SK-N-SH treated with all-trans-retinoic acid at 6 μM for 48 hours (cell line): ENCODE results near the gene TRAPPC1.

Source experiments
- ATAC-seq: fragments of 200-7000 bp; cut with Tn5 transposase; 3 replicates; pipeline ENCODE4 v1.9.1; 2020; ENCODE audit warnings: mild to moderate bottlenecking, moderate library complexity
- ARNTL ChIP-seq: fragments of 450-650 bp; formaldehyde crosslinking; IDR thresholded peaks from 2 replicates; pipeline ENCODE4 v1.5.0; 2020; ENCODE audit warnings: low read depth, mild to moderate bottlenecking, moderate library complexity, borderline replicate concordance
- BACH2 ChIP-seq: fragments of 250-450 bp; sonication (Bioruptor Pico); IDR thresholded peaks from 2 replicates; pipeline ENCODE4 v1.9.0; 2021; ENCODE audit warnings: mild to moderate bottlenecking, borderline replicate concordance
- CREB5 ChIP-seq: fragments of 250-450 bp; sonication (Bioruptor Pico); IDR thresholded peaks from 2 replicates; pipeline ENCODE4 v1.5.1; 2020; ENCODE audit warnings: low read depth, mild to moderate bottlenecking, moderate library complexity
- CSDC2 ChIP-seq: fragments of 250-450 bp; sonication (Bioruptor Pico); IDR thresholded peaks from 2 replicates; pipeline ENCODE4 v1.5.0; 2020; ENCODE audit warnings: mild to moderate bottlenecking, moderate library complexity
- CSRNP3 ChIP-seq: fragments of 250-450 bp; sonication (Bioruptor Pico); IDR thresholded peaks from 2 replicates; pipeline ENCODE4 v1.5.1; 2021; ENCODE audit warnings: mild to moderate bottlenecking, moderate library complexity
- GLIS3 ChIP-seq: fragments of 250-450 bp; sonication (Bioruptor Pico); IDR thresholded peaks from 2 replicates; pipeline ENCODE4 v1.5.0; 2020; ENCODE audit warnings: mild to moderate bottlenecking, moderate library complexity
- ISL1 ChIP-seq: fragments of 250-450 bp; sonication (Bioruptor Pico); IDR thresholded peaks from 2 replicates; pipeline ENCODE4 v2.1.2; 2022; ENCODE audit warnings: mild to moderate bottlenecking, moderate library complexity
- OSR1 ChIP-seq: fragments of 250-450 bp; sonication (Bioruptor Pico); IDR thresholded peaks from 2 replicates; pipeline ENCODE4 v1.8.0; 2022; ENCODE audit warnings: moderate library complexity, mild to moderate bottlenecking, inconsistent platforms
- PATZ1 ChIP-seq: fragments of 250-450 bp; sonication (Bioruptor Pico); IDR thresholded peaks from 2 replicates; pipeline ENCODE4 v1.8.0; 2020; ENCODE audit warnings: mild to moderate bottlenecking, moderate library complexity, borderline replicate concordance
- POU6F1 ChIP-seq: fragments of 250-450 bp; sonication (Bioruptor Pico); IDR thresholded peaks from 2 replicates; pipeline ENCODE4 v1.8.0; 2021; ENCODE audit warnings: low read depth, mild to moderate bottlenecking, moderate library complexity, borderline replicate concordance
- PPARA ChIP-seq: fragments of 250-450 bp; sonication (Bioruptor Pico); IDR thresholded peaks from 2 replicates; pipeline ENCODE4 v1.5.0; 2020; ENCODE audit warnings: mild to moderate bottlenecking, borderline replicate concordance
- RARB ChIP-seq: fragments of 250-450 bp; sonication (Bioruptor Pico); IDR thresholded peaks from 2 replicates; pipeline ENCODE4 v1.8.0; 2021; ENCODE audit warnings: mild to moderate bottlenecking, moderate library complexity
- TCF4 ChIP-seq: fragments of 250-450 bp; sonication (Bioruptor Pico); IDR thresholded peaks from 2 replicates; pipeline ENCODE4 v1.8.0; 2021; ENCODE audit warnings: mild to moderate bottlenecking, moderate library complexity, borderline replicate concordance
- TOX ChIP-seq: fragments of 250-450 bp; sonication (Bioruptor Pico); IDR thresholded peaks from 2 replicates; pipeline ENCODE4 v1.8.0; 2021; ENCODE audit warnings: mild to moderate bottlenecking, moderate library complexity, borderline replicate concordance
- ZC3H10 ChIP-seq: fragments of 250-450 bp; sonication (Bioruptor Pico); IDR thresholded peaks from 2 replicates; pipeline ENCODE4 v1.5.1; 2021; ENCODE audit warnings: mild to moderate bottlenecking, moderate library complexity
- ZFP3 ChIP-seq: fragments of 250-450 bp; sonication (Bioruptor Pico); IDR thresholded peaks from 2 replicates; pipeline ENCODE4 v1.5.0; 2020; ENCODE audit warnings: mild to moderate bottlenecking, moderate library complexity
- ZFP30 ChIP-seq: fragments of 450-650 bp; formaldehyde crosslinking; IDR thresholded peaks from 2 replicates; pipeline ENCODE4 v1.5.0; 2022; ENCODE audit warnings: mild to moderate bottlenecking, moderate library complexity
- ZNF565 ChIP-seq: fragments of 450-650 bp; formaldehyde crosslinking; conservative IDR thresholded peaks from 2 replicates; pipeline ENCODE4 v1.5.0; 2020; ENCODE audit warnings: low read depth, mild to moderate bottlenecking, moderate library complexity
- ZNF70 ChIP-seq: fragments of 450-650 bp; formaldehyde crosslinking; IDR thresholded peaks from 2 replicates; pipeline ENCODE4 v1.5.0; 2020; ENCODE audit warnings: mild to moderate bottlenecking, moderate library complexity

TRAPPC1 gene

GRCh38 chr17:7911116-7911515, 20.6 kb downstream of the TRAPPC1 start (continued):
- TF ChIP-seq POU6F1 (CRISPR knock-in tag), result no peak
- no peak for TF ChIP-seq BACH2 (CRISPR knock-in tag)
- TF ChIP-seq TCF4, result no peak
- no peak for TF ChIP-seq CREB5
- no peak for TF ChIP-seq ZC3H10 (CRISPR knock-in tag)
- no peak for TF ChIP-seq GLIS3 (CRISPR knock-in tag)
- TF ChIP-seq CSRNP3 (CRISPR knock-in tag), result no peak

GRCh38 chr17:7910711-7911110, 21.0 kb downstream of the TRAPPC1 start:
- ATAC-seq, result no peak
- TF ChIP-seq OSR1 (CRISPR knock-in tag) (no peak), POU6F1 (CRISPR knock-in tag) (no peak), ZFP3 (CRISPR knock-in tag) (no peak), BACH2 (CRISPR knock-in tag) (no peak), RARB (CRISPR knock-in tag) (no peak), ZC3H10 (CRISPR knock-in tag) (no peak), ISL1 (CRISPR knock-in tag) (no peak), ZNF565 (CRISPR knock-in tag) (no peak), ZFP30 (CRISPR knock-in tag) (no peak), PATZ1 (no peak), TOX (CRISPR knock-in tag) (no peak), ARNTL (no peak)

GRCh38 chr17:7910281-7910680, 21.5 kb downstream of the TRAPPC1 start:
- no peak for ATAC-seq
- no peak for TF ChIP-seq GLIS3 (CRISPR knock-in tag)
- no peak for TF ChIP-seq CSDC2
- no peak for TF ChIP-seq PATZ1
- TF ChIP-seq OSR1 (CRISPR knock-in tag), result no peak
- no peak for TF ChIP-seq PPARA (CRISPR knock-in tag)
- no peak for TF ChIP-seq RARB (CRISPR knock-in tag)
- no peak for TF ChIP-seq CSRNP3 (CRISPR knock-in tag)
- TF ChIP-seq ZNF70 (CRISPR knock-in tag), result no peak
- TF ChIP-seq CREB5, result no peak
- no peak for TF ChIP-seq ZFP30 (CRISPR knock-in tag)
- TF ChIP-seq TOX (CRISPR knock-in tag), result no peak
- no peak for TF ChIP-seq ZC3H10 (CRISPR knock-in tag)
